SKM-1 treated with dmso at 0.1 percent for 144 hours (cell line): Measurements from ENCODE around the gene GHRH.

ENCODE experiments used
- DNase-seq: peaks from one replicate; lab custom pipeline; 2025; ENCODE audit not compliant: unreplicated experiment; lab: John Stamatoyannopoulos, UW

The GHRH gene

DNA sequence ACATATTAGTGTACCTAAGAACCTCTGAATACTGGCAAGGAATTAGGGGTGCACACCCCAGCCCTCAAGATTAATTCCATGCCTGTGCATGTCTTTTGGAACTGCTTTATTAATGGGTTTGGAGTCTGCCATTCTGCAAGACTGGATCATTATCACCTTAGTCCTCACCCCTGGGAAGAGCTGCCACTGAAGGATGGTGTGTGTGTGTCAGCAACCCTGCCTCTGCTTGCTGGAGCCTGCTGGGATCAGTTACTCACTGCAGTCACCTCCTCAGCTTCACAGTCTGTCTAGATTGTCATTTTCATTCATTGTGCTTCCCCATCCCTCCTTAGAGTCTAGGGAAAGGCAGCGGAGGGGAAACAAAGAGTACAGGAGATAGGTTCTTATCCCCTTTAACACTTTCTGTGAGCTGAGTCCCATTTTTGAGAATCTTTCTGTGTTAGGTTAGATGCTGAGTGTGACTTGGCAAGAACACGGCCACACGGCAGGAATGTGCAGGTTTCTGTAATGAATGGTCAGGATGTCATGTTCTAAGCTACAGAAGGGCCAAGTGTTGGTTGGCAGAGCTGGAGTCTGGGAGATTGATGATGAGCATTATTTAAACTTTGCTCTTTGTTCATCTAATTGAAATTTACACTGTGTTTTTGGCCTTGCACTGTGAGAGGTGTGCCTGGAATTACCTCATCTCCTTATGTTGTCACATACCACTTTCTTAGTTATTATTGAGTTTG is 21.1 kb downstream of the GHRH start:
- no peak for DNase-seq

DNA sequence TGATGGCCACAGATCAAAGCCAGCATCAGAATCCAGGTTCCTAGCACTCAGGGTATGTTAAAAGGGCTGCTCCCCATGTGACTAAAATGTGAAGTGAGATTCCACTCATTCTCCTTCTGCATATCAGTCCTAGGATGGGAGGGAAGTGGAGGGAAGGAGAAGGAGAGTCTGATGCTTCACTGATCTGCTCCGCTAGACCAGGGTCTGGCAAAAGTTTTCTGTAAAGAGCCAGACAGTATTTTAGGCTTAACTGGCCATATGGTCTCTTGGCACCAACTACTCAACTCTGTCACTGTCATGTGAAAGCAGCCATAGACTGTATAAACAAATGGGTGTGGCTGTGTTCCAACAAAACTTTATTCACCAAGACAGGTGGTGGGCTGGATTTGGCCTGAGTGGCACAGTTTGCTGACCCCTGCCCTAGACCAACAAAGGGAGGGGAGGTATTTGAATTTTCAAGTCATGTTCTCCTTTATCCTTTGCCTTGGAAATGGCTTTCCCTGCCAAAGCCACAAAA is 22.6 kb downstream of the GHRH start:
- no peak for DNase-seq

DNA sequence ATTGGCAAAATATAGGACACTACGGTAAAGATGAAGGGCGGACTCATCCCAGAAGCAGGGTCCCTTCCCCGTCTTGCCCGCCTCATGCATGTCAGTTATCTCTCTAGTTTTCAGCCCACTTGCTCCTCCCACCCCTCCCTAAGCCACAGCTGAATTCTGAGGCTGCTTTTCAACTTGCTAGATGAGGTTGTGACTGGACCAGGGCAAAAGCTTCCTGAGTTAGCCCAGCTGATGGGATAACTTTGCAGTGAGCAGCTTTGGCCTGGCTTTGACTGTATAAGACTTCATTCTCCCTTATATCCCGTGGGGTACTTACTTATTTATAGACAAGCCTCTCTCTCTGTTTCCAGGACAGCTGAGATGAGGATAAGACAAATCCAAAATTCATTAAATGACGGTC is 23.2 kb downstream of the GHRH start:
- no peak for DNase-seq

DNA sequence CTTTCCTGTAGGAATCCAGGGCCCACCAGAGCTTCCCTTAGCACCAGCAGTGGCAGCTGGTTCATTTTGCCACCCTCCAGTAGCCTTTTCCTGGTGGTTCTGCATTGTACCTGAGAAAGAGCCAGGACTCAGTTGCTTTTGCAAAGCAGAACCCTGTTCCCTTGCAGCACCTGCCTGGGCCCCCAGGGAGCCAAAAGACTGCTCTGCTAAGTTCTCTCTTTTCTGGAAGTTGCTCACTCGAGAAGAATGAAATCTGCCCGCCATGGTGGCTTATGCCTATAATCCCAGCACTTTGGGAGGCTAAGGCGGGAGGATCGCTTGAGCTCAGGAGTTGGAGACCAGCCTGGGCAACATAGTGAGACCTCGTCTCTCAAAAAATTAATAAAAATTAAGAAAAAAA is 24.0 kb downstream of the GHRH start:
- DNase-seq, result no peak

DNA sequence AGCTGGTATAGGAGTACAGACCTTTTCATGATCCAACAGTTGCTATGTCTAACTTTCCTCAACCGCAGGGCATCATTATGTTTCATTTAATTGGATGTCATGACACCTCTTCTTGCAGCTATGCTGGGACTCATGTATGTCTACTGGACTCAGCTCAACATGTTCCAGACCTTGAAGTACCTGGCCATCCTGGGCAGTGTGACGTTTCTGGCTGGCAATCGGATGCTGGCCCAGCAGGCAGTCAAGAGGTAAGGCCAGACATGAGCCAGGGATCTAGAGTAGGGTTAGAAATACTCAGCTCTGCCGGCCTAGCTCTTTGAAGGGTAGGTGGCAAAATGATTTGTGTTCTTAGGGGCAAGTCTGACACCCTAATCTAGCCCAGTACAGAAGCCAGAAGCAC is 25.2 kb downstream of the GHRH start:
- DNase-seq, result no peak

DNA sequence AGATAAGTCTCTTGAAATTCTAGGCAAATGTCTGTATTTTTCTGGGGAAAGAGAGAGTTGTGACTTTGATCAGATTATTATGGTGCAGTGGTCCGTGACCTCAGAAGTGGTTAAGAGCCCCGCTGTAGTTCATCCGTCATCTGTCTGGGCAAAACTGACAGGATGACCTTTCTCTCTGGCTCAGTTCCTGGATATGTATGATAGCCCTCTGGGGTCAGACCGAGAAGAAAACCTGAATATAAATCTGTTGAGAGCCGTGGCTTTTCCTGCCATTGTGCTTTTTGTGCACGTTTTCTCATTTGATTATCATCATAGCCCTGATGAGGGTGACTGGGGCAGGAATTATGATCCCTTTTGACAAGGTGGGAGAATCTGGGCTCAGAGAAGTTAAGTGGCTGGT is 26.5 kb downstream of the GHRH start:
- DNase-seq, result no peak

DNA sequence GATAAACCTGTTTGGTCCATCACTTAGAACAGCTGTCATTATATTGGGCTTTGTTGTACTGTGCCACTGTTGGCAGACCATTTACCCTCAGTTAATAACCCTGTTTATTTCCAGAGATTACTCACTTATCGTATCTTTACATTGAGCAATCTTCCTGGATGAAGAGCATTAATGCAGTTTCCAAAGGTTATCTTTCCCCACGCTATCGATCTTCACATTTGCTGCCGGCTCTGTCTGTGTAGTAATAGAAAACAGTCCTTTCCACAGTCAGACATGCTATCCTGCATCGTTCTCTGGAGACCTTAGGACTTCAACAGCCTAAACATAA is 27.4 kb downstream of the GHRH start:
- no peak for DNase-seq

DNA sequence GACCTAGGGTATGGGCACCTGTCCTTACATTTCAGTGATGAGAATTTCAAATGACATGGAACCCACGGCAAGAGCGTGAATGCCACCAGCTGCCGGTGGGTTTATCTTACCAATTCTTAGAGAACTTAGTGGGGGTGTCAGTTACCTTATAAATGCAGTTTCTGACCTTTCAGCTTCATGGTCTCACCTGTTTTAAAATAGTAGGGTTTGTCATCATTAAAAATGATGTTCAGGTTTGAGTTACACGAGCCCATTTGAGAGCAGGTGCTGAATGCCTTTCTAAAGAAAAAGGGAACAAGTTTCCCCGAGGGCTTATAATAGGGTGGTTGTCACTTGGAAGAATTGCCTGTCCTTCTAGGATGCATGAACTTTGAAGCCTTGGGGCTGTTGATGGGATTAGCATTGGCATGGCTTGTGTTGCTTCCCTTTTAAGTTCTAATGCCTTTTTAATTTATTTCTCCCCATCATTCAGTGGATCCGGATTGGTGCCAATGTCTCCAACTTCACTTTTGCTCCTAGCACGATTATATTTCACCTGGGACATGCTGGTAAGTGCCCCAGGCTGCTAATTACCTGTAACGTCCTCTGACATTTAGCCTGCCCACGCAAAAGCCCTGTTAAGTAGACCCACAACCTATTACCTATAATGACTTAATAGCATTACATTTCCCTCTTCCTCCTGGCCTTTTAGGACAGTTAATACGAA is 27.9 kb downstream of the GHRH start:
- no peak for DNase-seq

DNA sequence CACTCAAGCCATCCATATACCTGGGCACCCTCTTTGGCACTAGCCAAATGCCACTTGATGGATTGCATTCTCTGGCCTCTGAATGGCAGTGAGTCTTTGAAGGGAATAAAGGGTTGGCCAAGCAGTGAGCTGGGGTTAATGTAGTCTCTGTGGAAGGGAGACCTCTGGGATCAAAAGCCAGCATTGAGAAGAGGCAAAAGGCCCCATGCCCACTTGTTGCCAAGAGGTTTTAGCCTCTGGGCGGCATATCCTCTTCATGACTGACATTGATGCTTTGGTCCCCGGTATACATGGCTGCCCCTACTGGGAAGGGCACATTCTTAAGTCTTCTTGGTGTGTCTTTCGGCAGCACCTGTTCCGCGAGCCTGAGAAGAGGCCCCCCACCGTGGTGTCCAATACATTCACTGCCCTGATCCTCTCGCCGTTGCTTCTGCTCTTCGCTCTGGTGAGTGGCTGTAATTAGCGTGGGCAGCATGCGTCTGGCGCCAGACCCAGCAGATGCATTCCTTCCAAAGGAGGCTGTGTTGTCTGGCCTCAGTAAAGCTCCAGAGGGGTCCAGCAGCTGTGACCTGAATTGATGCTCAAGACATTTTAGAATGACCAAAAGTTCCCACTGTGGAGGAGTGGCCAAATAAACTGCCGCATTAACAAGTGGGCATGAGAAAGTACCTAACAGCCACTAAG is 29.5 kb downstream of the GHRH start:
- DNase-seq, result no peak

DNA sequence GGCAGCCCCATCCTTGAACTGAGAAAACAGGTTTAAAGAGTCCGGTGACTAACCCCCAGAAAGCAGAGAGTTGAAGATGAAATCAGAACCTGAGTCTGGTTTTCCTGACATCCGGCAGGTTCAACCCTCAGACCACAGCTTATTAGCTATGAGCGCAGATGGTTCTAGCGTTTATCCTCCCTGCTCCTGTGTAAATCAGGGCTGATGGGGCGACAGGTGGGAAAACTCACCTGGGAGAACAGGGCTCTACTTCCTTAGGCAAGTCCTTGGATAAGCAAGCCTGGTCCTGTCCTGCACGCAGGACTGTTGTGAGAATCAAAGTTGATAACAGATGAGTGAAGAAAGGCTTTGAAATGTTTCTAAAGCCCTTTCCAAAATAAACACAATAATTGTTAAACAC is 31.4 kb downstream of the GHRH start:
- DNase-seq, result no peak

DNA sequence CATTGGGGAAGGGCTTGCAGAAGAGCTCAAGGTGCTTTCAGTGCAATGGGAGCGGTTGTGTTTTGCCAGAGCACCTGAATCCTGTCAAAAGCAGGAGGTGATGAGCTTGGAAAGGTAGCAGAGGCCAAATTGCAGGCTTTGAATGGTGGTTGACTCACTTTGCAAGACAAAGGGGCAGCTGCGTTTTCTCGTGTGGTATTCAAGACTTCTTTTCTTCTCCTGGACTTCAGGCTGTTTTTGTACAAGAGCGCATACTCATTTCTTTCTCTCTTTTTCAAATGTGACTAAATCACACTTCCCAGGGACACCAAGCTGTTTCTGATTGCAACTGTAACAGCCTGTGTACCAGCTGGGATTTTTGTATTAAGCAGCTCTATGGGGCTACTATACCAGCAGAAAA is 32.3 kb downstream of the GHRH start:
- no peak for DNase-seq

DNA sequence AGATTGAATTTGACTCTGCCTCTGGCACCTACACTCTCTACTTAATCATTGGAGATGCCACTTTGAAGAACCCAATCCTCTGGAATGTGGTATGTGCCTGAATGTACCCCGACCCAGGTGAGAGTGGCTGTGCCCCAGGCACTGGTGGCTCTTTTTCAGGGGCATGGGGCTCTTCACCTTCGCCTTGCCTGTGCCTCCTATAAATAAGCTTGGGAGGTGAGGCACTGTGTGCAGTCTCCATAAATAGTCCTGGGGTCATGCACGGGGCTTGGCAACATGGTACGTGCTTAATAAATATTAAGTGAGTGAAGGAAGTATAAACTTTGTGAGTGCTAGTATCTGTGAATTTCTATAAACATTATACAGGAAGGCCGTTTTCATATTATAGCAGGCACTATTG is 33.0 kb downstream of the GHRH start:
- no peak for DNase-seq

DNA sequence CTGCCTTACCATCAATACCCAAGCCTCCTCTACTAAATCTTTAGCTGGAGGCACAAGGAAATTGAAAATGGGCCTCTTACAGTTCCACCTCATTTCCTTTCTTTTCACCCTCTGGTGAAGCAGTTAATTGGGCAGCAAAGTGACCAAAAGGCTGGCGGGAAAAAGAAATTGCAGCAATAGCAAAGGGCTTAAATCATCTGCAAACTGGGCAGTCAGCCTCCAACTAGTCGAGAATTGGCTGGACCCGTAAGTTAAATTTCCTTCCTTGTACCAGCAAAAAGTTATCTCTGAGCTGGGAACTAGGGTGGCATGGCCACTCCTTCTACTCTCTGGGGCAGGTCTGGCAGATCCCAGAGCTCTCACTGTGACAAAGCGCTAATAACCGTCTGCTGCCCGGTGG is 33.5 kb downstream of the GHRH start:
- no peak for DNase-seq

DNA sequence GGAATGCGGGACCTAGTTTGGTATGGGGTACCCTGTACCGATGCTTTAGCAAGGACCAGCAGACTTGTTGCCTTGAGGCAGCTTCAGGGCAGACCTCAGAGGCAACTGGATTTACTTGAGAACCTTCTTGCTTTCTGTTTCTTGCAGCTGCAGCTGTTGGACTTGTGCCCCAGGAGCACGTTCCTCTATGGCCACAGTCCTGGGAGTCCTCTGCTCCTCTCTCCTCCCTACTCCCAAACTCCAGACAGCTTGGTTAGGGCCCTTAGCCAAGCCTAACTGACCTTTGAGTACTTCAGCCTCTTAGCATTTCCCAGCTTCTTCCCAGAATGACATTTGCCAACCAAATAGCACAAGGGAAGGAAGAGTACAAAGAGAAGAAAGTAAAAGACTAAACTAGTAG is 34.7 kb downstream of the GHRH start:
- DNase-seq, result no peak

DNA sequence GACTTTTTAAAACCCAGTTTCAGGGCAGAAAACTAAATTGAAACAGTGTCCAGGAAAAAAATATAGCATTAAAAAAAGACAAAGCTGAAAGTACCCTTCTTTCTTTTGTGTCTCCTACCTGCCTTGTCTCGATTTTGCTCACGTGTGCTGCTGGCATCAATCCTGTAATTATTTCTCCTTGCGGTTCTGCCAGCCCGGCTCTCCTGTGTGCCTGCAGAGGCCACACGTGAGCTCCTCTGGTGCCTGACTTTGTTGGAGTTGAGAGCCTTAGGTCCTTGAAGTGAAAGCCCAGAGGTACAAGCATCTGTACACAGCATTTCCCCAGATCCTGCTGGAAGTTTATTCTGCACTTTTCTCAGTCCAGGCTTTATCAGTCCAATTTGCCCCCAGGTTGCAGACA is 36.5 kb downstream of the GHRH start:
- DNase-seq, result no peak

DNA sequence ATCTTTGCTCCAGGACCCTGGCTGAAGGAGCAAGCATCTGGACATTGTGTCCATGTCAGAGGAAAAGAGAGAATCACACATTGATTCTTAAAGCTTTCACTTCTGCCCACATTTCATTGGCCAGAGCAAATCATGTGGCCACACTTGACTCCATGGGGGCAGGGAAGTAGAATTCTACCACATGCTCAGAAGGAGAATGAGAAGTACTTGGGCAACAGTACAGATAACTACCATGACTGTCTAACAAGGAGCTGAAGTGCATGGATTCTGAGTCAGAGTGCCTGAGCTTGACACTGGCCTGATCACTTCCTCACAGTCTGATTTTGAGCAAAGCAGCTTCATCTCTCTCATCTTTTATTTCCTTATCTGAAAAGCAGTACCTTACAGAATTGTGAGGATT is 38.6 kb downstream of the GHRH start:
- DNase-seq, result peak; percentile 91

DNA sequence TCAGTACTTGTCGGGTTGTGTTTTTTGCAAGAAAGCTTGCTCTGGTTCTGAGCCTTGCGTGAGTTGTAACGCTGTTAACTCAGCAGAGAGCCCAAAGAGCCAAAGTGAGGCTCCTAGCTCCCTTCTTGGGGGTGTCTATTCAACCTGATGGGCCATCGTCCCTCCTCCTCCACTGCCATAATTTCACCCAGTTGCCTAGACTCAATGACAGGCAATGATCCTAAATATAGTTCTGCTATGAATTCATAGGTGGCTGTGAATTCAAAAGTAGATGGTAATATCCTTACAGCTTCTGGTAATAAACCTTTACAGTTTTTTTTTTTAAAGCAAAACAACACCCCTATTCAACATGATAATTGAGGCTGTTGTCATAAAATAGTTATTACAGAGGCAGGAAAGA is 39.5 kb downstream of the GHRH start:
- no peak for DNase-seq

DNA sequence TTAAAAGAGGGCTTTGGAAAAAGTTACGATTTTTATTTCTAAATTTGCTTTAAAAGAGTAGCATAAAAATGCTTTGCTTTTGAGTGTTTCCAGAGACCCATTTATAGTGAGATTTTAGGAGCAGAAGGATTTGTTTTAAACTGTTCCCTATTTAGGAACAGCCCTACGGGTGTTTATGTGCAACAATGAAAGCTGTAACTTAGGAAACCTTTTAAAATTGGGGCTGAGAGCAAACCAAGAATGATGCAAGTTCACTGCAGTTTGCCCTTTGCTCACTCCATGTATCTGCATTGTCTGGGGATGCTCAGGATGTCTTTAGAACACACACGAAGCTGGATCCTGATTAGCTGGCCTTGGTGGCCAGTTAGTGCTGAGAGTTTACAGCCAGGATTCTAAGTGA is 40.9 kb downstream of the GHRH start:
- DNase-seq, result no peak

DNA sequence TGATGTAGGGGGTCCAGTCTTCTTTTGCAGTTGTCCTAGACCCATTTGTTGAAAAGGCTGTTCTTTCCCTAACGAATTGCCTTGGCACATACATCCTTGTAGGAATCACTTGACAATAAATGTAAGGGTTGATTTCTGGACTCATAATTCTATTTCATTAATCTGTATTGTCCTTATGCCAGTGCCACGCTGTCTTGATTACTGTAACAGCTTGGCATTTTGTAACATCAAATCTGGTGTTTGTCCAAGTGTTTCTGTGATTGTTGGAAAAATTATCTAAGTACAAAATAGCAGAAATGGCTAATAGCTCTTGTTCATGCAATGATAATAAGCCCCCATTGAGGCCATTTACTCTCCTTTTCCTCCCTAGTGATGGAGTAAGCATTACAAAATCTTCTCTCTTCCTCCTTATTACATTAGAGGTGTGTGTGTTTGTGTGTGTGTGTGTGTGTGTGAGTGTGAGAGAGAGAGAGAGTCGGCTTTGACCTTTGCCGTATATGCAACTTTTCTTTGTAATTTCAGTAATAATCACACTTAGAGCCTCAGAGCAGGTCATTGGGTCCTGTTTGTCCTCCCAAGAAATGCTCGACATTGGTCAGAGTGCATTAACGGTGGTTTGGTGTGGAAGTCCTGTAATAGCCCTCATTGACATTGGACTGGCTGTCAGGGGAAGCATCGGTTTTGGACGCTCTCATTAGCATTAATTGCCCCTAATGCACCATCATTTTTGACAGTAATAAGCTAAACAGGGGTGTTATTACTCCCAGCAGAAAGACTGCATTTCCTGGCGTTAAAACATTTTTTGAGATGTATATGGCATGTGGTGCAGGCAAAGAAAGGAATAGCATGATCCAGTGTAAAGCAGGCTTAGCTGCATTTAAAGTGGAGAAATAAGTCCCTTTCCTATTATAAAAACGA is 41.6 kb downstream of the GHRH start:
- DNase-seq, result no peak

DNA sequence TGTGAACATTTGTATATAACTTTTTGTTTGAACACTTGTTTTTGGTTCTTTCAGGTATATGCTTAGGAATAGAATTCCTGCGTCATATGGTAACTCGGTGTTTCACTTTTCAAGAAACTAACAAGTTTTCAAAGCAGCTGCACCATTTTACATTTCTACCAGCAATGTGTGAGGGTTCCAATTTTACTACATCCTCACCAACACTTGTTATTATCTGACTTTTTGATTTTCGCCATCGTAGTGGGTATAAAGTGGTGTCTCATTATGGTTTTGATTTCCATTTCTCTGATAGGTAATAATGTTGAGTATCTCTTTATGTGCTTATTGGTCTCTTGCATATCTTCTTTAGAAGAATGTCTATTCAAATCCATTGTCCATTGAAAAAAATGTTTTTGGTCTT is 42.6 kb downstream of the GHRH start:
- no peak for DNase-seq

DNA sequence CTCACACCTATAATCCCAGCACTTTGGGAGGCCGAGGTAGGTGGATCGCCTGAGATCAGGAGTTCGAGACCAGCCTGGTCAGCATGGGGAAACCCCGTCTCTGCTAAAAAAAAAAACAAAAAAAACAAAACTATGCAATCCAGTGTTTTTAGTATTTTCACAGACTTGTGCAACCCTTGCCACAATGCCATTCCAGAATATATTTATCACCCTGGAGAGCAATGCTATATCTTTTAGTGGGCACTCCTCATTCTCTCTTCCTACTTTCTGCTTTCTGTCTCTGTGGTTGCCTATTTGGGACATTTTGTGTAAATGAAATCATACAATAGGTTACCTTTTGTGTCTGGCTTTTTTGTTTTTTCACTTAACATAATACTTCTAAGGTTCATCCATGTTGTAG is 43.2 kb downstream of the GHRH start:
- no peak for DNase-seq
